Measurements from ENCODE around the gene WNT9A.
"Not testable (repeated sequence)": the region's sequence is repeated elsewhere in the genome, so short reads cannot be mapped to it uniquely, and the experiment has no call there.

DNA sequence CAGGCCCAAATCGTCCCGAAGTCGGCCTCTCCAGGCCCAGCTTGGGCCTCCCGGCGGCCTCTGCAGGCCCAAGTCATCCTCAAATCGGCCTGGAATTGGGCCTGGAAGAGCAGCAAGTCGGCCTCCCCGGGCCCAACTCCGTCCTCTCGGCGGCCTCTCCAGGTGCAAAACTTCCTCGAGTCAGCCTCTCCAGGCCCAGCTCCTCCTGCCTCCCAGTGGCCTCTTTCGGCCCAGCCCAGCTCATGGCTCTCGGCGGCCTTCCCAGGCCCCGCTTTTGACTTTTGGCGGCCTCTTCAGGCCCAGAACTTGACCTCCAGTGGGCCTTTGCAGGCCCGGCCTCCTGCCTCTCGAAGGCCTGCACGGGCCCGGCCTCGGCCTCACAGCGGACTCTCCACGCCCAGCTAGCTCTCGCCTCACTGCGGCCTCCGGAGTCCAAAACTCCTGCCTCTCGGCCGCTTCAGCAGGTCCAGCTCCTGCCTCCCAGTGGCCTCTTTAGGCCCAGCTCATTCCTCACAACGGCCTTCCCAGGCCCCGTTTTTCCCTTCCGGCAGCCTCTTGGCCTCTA lies 26.1 kb upstream of the WNT9A start:
- TF ChIP-seq, protein P1, sequence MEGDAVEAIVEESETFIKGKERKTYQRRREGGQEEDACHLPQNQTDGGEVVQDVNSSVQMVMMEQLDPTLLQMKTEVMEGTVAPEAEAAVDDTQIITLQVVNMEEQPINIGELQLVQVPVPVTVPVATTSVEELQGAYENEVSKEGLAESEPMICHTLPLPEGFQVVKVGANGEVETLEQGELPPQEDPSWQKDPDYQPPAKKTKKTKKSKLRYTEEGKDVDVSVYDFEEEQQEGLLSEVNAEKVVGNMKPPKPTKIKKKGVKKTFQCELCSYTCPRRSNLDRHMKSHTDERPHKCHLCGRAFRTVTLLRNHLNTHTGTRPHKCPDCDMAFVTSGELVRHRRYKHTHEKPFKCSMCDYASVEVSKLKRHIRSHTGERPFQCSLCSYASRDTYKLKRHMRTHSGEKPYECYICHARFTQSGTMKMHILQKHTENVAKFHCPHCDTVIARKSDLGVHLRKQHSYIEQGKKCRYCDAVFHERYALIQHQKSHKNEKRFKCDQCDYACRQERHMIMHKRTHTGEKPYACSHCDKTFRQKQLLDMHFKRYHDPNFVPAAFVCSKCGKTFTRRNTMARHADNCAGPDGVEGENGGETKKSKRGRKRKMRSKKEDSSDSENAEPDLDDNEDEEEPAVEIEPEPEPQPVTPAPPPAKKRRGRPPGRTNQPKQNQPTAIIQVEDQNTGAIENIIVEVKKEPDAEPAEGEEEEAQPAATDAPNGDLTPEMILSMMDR (conservative IDR thresholded peaks at IDR 0.05; ENCODE audit: low read depth, low read length): not testable (repeated sequence)
- not testable (repeated sequence) for TF ChIP-seq EZH2 (IDR thresholded peaks at IDR 0.05; ENCODE audit: borderline replicate concordance, low read depth, low read length, poor library complexity, severe bottlenecking)

All from A673 (cell line).